ENCODE data around the gene ADGRD1.

Gene ADGRD1

GRCh38 chr12:131077931-131078391, 124.3 kb downstream of the ADGRD1 start:
- no peak for DNase-seq

DNA sequence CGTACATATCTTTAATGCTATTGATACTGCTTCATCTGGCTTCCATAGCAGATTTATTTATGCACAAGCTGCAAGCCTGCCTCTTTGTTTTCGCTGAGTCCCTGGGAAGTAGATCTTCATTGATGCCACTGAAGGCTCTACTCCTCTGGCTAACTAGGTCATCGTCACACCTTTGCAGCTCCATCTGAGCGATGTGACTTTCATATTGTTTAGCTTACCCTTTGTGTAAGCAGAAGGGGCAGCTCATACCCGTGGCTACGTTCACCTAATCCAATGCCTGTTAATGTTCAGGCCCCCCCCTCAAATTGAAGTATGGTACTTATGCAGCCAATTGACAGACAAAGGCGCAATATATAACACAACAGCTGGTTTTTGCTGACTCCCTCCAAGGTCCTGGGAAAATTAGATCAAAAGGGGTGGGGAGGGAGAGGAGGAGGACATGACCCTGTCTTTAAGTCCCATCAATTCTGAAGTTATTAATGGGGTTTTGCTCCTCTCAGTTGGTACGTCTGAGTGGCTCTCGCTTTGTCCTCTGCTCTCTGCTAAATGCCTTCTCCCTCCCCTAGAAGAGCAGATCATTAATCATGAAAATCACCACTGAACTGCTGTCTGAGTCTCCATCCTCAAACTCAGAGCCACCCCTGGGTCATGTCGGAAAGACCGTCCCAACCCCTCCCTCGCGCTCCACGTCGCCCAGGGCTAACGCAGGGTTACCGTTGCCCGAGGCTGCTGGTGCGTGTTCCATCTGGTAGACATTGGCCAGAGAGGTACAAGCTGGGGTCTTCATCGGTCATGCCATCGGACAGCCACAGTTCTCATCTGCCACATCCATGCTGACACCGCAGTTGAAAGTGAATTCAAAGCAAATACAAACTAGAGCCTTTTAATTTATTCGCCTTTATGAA, 128.8 kb downstream of the ADGRD1 start:
- DNase-seq = no peak

GRCh38 chr12:131084341-131085011, 130.8 kb downstream of the ADGRD1 start:
- DNase-seq = no peak

- no peak for DNase-seq
Observed at GRCh38 chr12:131085125-131085815, 131.6 kb downstream of the ADGRD1 start.

DNA sequence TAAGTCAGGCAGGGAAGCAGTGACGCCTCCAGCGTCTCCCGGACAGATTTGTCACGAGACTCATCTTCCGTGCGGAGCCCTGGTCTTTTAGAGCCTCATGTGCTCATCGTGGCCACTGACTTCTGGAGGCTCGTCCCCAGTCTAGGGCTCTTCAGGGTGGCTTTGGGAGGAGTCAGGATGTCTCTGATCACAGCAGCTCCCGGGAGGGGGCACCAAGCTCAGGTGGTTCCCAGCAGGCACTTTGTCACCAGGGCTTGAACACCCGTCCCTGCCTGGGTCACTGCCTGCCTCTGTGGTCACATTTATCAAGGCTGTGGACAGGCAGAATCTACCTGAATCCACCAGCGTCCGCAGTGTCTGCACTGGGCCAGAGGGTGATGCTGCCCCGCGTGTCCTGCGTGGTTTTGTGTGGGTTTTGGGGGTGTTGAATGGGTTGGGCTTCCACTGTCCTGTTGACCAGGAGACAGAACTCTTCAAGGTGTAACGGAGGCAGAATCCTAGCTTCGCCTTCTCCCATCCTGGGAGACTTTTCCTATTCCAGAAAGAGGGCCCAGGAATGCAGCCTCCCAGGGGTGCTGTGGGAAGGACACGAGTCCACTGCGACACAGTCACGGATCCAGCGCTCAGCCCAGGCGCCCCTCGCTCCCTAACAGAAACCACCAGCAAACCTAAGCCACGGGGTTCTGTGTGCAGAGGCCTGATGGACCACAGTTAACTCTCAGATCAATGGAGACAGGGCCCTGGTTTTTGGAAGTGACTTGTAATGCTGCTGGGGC, 132.3 kb downstream of the ADGRD1 start:
- no peak for DNase-seq

GRCh38 chr12:131087302-131087818, 133.7 kb downstream of the ADGRD1 start:
- DNase-seq = no peak

- no peak for DNase-seq
Observed at GRCh38 chr12:131087991-131088700, 134.4 kb downstream of the ADGRD1 start.

GRCh38 chr12:131088701-131089530, 135.2 kb downstream of the ADGRD1 start:
- no peak for DNase-seq

DNA sequence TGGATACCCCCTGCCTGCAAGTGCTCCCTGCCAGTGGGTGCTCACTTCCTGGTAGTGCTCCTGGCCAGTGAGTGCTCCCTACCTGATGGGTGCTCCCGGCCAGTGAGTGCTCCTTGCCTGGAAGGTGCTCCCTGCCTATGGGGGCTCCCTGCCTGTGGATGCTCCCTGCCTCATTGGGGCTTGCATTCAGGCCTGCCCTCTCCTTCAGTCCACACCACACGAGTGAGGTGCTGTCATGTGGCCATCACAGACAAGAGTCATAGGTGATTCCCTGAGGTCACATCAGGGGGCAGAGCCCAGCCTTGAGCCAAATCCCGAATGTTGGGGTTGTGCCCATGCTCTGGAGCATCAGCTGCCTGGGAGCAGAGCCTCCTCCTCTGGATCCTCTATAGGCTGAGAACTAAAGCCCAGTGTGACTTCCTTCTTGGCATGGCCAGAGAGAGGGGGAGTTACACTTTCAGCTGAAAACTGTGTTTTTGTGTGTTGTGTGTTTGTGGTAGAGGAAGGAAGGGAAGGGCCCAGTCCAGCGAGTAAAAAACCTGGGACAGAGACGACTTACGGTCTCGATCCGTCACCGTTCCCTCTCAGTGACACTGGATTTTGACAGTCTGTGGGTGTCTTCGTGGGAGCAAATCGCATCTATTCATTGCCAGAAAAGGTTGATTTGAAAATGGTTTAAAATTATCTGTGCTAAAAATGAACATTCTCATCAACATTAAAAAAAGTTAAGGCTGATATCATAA, 136.0 kb downstream of the ADGRD1 start:
- DNase-seq = no peak

DNA sequence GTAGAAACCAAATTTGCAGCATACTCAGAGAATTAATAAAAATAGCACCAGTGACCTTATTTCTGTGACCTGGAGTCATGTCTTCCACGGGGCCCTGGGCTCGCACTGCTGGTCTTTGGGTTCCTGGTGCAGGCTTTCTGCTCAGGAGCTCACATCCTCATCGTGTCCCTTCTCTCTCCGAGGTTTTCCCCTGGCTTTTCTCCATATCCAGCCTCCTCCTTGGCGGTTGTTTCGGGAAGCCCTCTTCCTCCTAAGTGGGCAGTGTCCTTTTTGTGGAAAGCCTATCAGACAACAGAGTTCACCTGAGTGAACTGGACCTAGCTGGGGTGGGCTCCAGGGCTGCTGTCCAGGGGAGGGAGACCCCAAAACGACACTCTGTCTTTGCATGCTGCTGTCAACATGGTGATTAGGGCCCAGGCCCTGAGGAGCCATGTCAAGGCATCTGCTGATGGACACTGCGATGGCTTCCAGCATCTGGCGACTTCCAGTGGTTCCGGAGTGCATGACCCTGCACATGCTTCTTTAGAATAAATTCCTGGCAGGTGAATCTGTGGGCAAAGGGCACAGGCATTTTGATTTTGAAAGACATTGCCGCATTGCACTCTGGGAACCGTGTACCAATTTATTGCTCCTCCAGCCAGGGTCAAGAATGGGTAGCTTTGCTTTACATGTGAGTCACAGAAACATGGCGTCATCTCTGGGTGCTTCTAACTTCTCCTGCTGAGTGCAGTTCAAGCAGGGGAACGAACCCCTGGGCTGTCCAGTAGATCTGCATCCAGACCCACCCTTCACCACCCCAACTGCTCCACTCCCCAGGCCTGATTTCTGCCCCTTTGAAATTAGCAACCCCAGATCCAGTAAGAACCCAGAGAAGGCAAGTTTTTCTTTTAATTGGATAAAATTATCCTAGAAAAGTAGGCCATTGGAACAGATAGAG, 136.8 kb downstream of the ADGRD1 start:
- no peak for DNase-seq

GRCh38 chr12:131091413-131091975, 137.8 kb downstream of the ADGRD1 start:
- no peak for DNase-seq

- no peak for DNase-seq
Observed at GRCh38 chr12:131091976-131092691, 138.4 kb downstream of the ADGRD1 start.

GRCh38 chr12:131092901-131093603, 139.3 kb downstream of the ADGRD1 start:
- DNase-seq = no peak

GRCh38 chr12:131093604-131093955, 139.9 kb downstream of the ADGRD1 start:
- no peak for DNase-seq

GRCh38 chr12:131093971-131094830, 140.5 kb downstream of the ADGRD1 start:
- DNase-seq = no peak
